ENCODE measurements around the gene DVL1.
"Not testable (repeated sequence)": the region's sequence is repeated elsewhere in the genome, so short reads cannot be mapped to it uniquely, and the experiment has no call there.

DVL1 gene

DNA sequence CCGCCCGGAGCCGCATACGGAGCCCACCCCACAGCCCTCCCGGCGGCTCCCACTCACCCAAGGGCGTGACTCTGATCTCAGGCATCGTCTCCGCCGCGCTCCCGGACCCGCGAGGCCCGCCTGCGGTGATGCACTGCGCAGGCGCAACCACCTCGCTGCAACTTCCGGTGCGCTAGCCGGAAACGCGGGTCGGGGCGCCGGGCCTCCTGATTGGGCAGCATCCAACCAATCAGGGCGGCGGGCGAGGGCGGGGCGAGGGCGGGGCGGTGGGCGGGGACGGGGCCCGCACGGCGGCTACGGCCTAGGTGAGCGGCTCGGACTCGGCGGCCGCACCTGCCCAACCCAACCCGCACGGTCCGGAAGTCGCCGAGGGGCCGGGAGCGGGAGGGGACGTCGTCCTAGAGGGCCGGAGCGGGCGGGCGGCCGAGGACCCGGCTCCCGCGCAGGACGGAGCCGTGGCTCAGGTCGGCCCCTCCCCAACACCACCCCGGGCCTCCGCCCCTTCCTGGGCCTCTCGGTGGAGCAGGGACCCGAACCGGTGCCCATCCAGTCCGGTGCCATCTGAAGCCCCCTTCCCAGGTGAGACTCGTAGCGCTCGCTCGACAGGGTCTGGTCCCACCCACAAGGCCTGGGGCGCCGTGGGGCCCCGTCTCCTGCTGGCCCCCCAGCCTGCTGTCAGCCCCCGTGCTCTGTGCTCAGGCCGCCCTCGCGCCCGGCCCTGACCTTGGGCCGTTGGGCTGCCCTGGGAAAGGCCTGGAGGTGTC is 24.5 kb downstream of the DVL1 start, which contains the start of the genes CPTP and INTS11:
Gene CPTP, plus strand, starts transcription at position 279 of the 764 bp plus-strand sequence. CDS start 2,109 bp downstream, outside the sequence.
Gene INTS11, minus strand, starts transcription at position 137 of the 764 bp plus-strand sequence. Its CDS starts 52 bp downstream, at position 85.
- DNase-seq = peak; percentile 97

GRCh38 chr1:1324084-1324523 is 25.1 kb downstream of the DVL1 start:
- DNase-seq = peak; percentile 28

DNA sequence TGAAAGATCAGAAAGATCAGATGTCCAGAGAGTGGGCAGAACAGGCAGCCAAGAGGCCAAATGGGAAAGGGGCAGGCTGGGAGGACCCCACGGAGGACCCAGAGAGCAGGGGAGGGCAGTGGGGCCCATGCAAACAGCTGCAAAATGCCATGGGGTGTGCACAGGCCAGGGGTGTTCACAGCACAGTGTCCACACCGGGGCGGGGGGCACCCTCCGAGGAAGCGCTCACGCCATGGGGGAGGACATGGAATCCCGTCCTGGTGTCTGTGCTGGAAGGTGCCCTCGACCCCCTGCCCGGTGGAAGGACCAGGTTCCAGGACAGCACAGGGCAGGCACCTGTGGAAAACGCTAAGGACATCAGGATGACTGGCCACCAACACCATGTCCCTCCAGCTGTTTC is 26.3 kb downstream of the DVL1 start:
- no peak for DNase-seq

- no peak for DNase-seq
Measured at GRCh38 chr1:1322418-1322817, 26.8 kb downstream of the DVL1 start.

GRCh38 chr1:1321477-1321876 is 27.7 kb downstream of the DVL1 start:
- DNase-seq = no peak

GRCh38 chr1:1320666-1321448 is 28.4 kb downstream of the DVL1 start:
- DNase-seq = no peak

- no peak for DNase-seq
Measured at GRCh38 chr1:1319646-1319941, 29.6 kb downstream of the DVL1 start.

DNA sequence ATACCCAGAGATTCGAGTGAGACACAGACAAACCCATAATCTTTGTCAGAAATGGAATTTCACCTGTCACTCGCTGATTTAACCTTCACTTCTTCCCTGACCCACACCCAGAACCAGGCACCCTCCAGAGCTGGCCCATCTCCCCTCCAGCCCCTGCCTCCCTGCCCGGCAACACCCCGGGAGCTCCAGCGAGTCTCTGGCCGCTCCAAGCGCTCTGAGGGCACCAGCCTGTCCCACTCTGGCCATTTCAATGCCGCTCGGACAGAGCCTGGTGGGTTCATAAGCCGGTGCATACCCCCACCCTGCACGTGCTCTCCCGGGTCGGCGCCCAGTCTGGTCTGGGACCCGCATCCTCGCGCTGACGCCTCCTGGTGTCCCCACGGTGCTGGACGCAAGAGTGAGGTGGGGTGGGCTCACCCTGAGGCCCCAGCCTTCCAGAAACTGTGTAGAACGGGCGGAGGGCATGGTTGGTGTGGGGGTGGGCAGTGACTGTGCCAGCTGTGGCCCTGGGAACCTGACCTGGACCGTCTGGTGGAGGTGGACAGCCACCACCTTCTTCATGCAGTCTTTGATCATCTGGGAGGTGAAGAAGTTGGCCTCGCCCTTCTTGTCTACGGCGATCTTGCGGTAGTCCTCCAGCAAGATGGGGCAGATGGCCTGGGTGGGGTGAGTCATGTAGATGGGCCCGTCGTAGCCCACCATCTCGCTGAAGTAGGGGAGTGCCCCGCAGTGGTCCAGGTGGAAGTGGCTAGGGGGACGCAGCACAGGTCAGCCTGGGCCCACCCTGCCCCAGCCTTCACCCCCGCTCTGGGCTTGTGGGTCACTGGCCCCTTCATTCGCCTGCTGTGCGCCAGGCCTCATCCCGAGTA is 30.2 kb downstream of the DVL1 start:
- no peak for DNase-seq

DNA sequence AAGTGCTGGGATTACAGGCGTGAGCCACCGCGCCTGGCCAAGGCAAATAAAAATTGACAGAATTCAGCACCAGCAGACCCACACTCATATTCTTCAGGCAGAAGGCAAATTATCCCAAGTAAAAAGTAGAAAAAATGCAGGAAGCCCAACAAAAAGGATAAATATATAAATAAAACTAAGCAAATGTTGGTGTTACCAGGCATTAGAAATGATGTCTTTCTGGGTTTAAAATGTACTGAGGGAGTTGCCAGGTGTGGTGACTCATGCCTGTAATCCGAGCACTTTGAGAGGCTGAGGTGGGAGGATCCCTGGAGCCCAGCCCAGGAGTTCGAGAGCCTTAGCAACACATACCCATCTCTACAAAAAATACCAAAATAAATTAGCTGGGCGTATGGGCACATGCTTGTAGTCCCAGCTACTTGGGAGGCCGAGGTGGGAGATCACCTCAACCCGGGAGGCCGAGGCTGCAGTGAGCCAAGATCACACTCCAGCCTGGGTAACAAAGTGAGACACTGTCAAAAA is 31.0 kb downstream of the DVL1 start:
- no peak for DNase-seq

DNA sequence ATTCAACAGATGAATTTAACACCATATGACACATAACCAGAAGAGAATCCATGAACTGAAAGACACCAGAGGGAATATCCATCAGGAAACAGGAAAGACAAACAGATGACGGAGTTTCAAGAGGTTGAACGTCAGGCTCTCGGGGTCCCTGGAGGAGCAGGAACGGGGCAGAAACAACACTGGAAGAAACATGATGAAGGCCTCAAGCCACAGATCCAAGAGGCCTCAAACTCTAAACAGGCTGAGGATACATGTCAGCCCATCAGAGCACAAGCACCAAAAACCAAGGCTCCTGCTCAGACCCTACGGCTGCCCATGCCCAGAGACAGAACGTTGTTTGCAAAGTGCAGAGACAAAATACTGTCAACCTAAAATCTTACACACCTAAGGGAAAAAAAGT is 31.8 kb downstream of the DVL1 start:
- DNase-seq = no peak

GRCh38 chr1:1316199-1316598 is 33.0 kb downstream of the DVL1 start:
- not testable (repeated sequence) for DNase-seq

DNA sequence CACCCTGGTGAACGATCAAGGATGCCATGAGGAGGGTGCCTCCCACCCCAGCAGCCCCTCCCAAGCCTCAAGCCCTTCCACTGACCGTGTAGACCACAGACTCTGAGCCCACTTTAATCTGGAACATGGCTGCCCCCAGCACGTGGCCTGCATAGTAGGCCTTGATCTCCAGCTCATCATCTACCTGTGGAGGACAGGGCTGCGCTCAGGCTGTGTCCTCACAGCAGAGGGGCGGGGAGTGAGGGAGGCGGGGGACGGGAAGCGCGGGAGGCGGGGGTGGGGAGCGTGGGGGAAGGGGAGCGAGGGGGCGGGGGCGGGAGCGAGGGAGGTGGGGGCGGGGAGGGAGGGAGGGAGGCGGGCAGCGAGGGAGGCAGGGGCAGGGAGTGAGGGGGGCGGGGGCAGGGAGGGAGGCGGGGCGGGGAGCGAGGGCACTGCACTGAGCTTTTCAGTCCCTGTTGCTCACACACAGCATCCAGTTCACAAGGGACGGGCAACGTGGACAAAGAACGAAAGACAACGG is 33.7 kb downstream of the DVL1 start:
- DNase-seq = no peak

GRCh38 chr1:1314678-1315335 is 34.4 kb downstream of the DVL1 start:
- DNase-seq = no peak

DNA sequence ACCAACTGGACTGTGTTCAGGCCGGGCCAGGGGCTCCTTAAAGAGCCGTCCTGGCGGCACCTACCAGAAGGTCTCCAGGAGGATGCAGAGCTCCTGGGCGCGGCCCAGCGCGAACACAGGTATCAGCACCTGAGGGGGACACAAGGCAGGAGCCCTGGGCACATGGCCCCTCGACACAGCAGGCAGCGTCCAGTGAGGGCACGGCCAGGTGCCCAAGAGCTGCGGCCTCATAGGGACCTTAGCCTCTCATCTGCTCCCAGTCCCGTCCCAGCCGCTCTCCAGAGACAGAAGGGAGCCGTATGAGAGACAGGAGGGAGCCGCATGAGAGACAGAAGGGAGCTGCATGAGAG is 35.0 kb downstream of the DVL1 start:
- no peak for DNase-seq

DNA sequence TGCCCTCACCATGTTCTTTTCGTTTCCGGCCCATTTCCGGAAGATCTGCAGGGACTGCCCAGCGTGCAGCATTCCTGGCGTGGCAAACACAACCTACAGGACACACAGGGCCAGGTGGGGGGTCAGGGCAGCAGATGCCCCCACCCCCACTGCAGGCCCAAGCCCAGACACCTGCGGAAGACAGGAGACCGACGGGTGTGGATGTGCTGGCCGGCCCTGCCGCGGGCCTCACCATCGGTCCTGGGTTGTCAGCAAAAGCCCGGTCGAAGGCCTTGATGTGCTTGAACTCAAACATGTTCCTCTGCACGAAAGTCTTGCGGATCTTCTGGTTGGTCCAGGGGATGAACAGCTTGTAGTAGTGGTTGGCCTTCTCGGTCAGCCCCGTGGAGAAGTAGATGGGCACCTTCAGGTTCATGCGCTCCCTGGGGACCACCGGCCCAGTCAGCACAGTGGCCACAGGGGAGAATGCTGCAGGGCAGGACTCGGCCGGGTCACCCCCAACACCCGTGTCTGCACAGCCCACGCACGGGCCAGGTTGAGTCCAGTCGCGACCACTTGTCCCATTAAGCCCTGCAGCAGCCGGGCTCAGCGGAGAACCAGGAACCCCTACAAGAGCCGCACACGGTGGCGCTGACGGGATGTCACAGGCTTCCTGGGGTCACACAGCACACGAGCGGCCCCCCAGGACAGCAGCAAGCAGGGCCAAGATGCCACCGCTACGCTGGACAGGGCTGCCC is 35.5 kb downstream of the DVL1 start:
- DNase-seq = no peak

DNA sequence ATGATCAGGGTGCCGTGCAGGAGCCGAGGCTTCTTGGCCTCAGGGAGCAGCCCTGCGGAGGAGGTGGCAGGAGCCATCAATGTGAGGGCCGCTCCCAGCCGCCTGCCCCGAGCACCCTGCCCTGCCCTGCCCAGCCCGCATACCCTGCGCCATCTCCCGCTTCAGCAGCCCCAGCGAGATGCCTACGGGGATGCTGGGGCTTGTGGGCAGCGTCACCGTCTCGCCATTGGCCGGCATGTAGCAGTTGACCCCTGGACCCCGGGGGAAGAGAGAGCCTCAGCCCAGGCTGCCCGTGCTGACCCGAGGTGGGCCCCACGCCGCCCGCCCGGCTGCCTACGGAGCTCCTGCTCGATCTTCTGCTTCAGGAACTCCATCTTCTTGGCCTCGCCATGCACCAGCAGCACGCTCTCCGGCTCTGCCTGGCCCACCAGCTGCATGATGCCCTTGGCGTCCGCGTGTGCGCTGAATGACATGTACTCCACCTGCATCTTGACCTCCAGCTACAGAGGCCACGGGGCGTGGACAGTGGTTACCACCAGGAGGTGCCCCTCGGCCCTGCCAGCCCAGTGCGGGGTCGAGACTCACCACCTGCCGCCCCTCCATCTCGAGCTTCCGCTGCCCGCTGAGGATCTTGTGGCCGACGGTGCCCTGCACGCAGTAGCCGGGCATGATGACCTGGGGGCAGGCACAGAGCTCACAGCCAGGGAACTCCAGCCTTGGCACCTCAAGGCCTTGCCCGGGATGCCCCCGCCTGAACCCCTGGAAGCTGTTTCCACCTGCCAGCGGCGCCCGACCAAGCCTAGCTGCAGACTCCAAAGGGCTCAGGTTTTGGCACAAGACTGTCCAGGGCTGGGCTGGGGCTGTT is 36.5 kb downstream of the DVL1 start:
- no peak for DNase-seq

DNA sequence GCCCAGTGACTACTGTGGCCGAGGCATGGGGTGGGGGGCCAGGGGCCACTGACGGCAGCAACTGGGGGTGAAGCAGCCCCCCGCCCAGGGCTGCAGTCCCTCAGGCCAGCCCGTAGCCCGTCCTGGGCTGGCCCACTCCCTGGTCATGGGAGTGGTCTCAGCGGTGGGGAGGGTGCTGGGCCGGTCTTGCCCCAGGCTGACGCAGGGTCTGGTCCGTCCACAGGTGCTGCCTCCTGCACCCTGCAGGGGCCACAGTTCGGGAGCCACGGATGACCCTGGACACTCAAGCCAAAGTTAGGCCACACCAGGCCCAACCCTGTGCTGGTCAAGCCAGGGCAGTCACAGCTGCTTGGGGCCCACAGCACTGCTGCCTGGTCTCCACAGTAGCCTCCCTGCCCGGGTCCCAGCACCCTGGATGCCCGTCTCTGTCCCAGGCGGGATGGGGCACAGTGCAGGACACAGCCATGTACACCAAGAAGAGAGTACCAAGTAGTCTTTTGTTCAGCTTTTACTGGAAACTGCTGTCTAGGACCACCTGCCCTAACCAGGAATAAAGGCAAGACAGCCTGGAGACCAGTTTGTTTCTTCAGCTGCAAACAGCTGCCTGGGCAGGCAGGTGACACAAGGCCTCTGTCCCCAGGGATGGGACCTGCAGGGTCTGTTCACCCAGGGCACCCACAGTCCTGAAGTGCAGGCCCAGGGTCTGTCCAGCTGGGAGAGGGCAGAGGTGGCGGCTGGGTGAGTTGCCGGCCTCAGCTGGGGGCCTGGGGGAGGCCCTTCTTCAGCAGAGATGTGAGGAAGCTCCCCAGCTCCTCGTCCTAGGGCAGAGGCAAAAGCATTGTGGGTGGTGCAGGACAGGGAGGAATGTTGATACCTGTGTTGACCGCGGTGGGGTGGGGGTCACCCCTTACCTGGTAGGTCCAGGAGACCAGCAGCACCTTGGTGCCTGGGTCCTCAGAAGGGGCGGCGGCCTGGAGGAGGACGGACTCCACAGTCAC is 37.8 kb downstream of the DVL1 start:
- no peak for DNase-seq

DNA sequence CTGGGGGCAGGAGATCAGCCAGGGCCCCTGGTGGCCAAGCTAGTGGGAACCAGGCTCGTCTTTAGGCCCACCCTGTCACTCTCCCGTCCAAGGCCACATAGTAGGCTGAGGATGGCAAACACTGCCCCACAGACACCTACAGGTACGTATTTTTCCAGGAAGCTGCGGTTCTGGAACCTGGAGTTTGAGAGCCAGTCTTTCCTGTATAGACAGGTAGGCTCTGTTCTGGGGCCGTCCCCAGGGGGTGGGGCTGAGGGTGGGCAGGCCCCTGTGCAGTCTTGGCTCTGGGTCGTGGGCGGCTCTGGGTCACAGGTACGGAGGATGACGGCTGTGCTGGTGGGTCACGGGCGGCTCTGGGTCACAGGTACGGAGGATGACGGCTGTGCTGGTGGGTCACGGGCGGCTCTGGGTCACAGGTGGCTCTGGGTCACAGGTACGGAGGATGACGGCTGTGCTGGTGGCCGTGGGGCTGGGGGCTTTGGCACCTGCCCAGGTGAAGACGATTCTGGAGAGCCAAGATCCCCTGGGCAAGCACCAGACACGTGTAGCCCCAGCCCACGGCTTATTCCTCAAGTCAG is 38.7 kb downstream of the DVL1 start:
- DNase-seq = no peak

DNA sequence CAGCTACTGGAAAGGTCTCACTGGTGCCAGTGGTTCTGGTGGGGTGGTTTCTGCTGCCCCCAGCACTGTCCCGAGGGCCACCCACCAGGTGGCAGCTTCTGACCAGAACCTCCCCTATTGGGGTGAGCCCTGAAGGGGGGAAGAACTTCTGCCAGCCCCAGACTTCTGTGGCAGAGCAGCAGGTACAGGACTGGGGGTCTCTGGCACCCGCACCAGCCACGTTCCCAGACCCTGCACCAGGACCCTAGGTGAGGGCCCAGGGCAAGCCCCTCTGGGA is 39.2 kb downstream of the DVL1 start:
- no peak for DNase-seq
